Amygdala (tissue), 56 donors: ENCODE results near the gene FBXL15.

ENCODE experiments used
- DNase-seq, 56 donors: peaks; one replicate each; lab custom pipeline; 2025; lab: John Stamatoyannopoulos, UW

Gene FBXL15

GRCh38 chr10:102424145-102424544, 3.5 kb downstream of the FBXL15 start:
- no peak for DNase-seq

DNA sequence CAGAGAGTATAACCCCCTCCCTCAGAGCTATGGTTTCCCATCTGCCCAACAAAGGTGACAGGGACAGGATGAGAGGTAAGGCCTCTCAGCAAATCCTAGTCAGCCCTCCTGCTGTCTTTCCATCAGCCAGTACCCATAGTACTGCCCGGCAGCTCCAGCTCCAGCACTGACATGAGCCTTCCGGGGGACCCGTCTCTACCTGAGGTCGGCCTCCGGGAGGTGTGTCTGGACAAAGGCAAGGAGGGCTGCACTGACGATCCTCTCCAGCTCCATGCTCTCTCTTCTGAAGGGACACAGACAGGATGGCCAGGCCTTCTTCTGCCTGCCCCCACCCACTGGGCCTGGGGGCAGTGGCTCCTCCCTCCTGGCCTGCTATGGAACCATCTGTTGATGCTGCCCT, 4.3 kb downstream of the FBXL15 start:
- DNase-seq: no peak

- no peak for DNase-seq
Observed at GRCh38 chr10:102425444-102425843, 4.8 kb downstream of the FBXL15 start.

- DNase-seq: no peak
Observed at GRCh38 chr10:102426803-102427287, 6.2 kb downstream of the FBXL15 start.

DNA sequence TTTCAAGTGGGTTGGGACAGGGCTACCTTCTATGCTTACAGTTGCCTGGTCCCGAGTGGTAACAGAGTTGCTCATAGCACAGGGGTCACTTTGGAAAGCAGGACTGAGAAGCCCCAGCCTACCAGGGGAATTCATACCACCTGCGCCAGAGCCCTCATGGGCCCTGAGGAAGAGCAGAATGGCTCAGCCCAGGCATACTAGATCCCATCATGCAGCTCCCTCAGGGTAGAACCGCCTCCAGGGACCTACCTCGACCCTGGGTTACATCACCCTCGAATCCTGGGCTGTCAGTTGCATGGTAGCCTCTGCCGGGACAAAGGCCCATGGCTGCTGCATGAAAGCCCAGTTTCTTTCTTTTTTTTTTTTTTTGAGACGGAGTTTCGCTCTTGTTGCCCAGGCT, 8.8 kb downstream of the FBXL15 start:
- no peak for DNase-seq

DNA sequence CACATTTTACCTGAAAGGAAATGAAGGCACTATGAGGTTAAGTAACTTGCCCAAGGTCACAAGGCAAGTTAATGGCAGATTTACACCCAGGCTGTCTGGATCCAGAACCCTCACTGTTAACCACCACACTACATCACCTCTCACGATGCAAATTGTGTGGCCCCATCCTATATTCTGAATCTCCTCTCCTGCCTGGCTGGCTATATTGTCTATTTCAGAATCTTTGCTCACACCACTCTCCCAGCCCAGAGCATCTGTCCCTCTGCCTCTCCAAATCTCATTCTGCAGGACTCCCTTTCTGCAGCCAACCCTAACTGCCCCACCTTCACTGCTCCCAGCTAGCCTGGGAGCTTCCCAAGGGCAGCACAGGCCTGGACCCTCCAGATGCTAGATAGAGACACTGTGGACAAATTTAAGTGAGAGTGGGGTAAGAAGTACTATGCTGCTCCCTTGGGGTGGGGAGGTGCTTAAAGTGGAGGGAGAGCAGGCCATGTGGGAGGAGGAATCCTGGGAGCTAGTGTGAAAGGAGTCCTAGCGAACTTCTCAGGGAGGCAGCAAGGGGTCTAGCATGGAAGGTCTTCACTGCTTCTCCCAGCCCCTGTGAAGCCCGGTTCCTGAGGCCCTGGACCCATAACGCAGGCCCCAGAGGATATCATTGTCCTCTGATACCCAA, 11.0 kb downstream of the FBXL15 start:
- no peak for DNase-seq

GRCh38 chr10:102432162-102432950, 11.7 kb downstream of the FBXL15 start, which contains the start of gene CUEDC2:
TSS of gene CUEDC2 (minus strand) at chr10:102432574. CDS start at chr10:102425188, 7,386 bp downstream.
- DNase-seq: peak; percentile 67 to 97 (median 92)

DNA sequence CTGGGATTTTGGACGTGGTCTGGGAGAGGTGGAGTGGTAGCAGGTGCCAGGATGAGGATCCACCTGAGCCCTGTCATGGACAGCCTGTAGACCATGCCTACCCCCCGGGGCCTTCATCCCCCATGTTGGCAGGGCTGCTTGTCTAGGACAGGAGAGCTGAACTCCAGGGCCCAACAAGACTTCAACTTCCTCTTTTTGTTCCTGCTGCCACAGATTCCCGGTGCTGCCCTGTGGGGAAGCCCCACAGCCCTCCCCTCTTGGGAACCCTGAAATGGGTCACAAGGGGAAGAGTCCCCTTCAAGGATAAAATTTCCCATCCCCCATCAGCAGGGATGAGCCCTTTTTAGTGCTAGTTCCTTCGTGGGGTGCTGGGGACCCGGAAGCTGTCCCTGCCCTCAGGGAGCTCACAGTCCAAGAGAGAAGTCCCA, 13.0 kb downstream of the FBXL15 start:
- DNase-seq: no peak

- DNase-seq: no peak
Observed at GRCh38 chr10:102434394-102435132, 13.9 kb downstream of the FBXL15 start.

GRCh38 chr10:102435133-102435497, 14.5 kb downstream of the FBXL15 start:
- DNase-seq: no peak

GRCh38 chr10:102435529-102436233, 15.0 kb downstream of the FBXL15 start:
- DNase-seq: peak in 1 of 56 donors; percentile 19

GRCh38 chr10:102436312-102436711, 15.7 kb downstream of the FBXL15 start:
- DNase-seq: no peak

DNA sequence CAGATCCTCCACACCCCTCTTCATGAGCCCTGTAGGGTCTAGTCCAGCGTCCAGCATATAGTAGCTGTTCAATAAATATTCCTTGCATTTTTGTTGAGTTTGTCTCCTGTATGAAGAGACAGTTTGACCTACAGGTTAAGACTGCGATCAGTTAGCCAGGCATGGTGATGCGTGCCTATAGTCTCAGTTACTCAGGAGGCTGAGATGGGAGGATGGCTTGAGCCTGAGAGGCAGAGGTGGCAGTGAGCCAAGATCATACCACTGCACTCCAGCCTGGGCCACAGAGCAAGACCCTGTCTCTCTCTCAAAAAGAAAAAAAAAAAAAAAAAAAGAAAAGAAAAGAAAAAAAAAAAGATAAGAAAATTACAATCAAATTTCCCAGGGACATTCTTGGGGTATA, 16.9 kb downstream of the FBXL15 start:
- no peak for DNase-seq

DNA sequence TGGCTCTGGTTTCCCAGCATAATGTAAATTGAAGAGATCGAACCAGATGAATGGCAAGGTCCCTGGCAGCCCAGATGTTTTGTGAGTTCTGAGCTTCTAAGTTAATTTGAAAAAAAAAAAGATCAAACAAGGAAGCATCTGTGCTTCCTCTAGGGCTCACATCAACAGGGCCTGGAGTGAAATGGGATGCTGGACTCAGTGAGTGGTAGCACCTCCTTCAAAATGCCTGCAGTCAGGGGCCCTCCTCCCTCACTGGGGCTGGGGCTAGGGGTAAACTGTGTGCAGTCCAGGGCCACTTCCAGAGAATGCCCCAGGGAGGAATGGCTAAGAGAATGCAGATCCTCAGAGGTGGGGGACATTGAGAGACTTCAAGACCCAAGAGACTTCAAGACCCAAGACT, 17.7 kb downstream of the FBXL15 start:
- DNase-seq: no peak

GRCh38 chr10:102444851-102445250, 24.2 kb downstream of the FBXL15 start:
- DNase-seq: no peak

GRCh38 chr10:102449321-102450123, 28.9 kb downstream of the FBXL15 start:
- DNase-seq: peak in 30 of 56 donors; percentile 8 to 62 (median 38)

DNA sequence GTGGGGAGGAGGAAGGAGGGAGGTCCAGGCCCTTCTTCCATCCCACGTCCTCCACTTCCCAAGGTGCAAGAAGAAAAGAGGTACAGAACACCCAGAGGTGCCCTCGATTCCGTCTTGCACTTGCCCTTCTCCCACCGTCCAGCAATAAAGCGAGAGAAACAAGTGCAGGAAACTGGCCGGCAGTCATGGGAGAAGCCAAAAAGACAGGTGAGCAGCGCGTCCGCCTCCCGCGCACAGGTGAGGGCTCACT, 29.4 kb downstream of the FBXL15 start:
- no peak for DNase-seq

- DNase-seq: peak in 52 of 56 donors; percentile 18 to 82 (median 58)
Observed at GRCh38 chr10:102450374-102451104, 29.9 kb downstream of the FBXL15 start.
